Dedifferentiated amniotic fluid mesenchymal stem cell (primary cell): ENCODE results near the gene ASCL2.

Experiments
- DNase-seq: peaks from one replicate; pipeline ENCODE4 v3.0.0-alpha.2; 2016; ENCODE audit errors: extremely low spot score

Gene ASCL2

DNA sequence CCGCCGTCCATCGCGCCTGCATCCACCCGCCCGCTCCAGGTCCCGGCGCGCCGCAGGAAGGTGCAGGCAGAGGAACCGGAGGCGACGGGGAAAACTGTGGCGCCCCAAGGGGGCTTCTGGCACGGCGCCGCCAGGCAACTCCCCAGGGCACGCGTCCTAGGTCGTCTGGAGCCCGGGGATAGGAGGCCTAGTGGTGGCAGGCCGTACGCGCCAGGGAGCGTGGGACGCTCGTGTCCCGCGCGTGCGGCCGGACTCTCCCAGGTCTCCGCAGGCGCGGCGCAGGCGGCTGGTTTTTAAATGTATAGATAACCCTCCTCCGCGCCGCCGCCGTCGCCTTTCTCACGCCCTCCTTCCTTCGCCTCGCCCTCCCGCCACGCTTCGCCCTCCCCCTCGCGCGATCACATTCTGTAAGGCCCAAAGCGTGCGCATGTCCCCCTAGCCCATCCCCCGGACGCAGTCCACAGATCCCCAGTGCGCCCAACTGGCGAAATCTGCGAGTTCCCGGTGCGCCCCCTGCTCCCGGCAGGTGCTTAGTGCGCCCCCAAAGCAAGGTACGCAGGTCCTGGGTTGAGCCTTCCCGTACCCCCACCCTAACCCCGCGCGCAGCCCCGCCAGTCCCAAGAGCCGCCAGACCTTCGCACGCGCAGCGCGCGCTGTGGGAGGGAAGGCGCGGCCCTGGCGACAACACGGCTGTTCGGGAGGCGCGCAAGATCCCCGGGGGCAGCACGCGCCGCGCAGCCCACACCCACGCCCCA, at the start of gene ASCL2:
TSS of gene ASCL2 (minus strand) at position 267 of the 755 bp plus-strand sequence. CDS start at position 11, 256 bp downstream.
- DNase-seq, result no peak

GRCh38 chr11:2319791-2320472, 49.5 kb upstream of the ASCL2 start:
- DNase-seq, result no peak

DNA sequence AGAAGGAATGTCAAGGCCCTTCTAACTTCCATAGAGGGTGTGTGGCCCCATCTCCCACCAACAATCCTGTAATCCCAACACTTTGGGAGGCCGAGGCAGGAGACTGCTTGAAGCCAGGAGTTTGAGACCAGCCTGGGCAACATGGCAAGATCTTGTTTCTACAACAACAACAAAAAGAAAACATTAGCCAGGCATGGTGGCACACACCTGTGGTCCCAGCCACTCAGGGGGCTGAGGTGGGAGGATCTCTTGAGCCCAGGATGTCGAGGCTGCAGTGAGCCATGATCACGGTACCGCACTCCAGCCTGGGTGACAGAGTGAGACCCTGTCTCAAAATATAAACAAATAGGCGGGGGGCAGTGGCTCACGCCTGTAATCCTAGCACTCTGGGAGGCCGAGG, 48.3 kb upstream of the ASCL2 start:
- DNase-seq, result no peak

GRCh38 chr11:2318123-2318522, 47.7 kb upstream of the ASCL2 start:
- DNase-seq, result no peak

GRCh38 chr11:2317354-2318050, 47.1 kb upstream of the ASCL2 start:
- no peak for DNase-seq

DNA sequence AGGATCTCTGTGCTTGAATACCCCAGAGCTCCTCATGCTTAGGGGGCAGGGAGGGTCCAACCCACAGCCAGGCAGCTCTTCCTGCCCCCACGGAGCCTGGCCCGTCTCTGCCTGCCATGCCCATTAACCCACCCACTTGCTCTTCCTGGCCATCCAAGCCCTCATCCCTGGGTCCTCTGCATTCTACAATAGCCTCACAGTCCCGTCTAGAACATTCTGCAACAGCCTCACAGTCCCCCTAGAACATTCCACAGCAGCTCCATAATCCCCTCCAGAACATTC, 46.5 kb upstream of the ASCL2 start:
- no peak for DNase-seq

GRCh38 chr11:2316169-2316962, 46.0 kb upstream of the ASCL2 start:
- DNase-seq, result no peak

DNA sequence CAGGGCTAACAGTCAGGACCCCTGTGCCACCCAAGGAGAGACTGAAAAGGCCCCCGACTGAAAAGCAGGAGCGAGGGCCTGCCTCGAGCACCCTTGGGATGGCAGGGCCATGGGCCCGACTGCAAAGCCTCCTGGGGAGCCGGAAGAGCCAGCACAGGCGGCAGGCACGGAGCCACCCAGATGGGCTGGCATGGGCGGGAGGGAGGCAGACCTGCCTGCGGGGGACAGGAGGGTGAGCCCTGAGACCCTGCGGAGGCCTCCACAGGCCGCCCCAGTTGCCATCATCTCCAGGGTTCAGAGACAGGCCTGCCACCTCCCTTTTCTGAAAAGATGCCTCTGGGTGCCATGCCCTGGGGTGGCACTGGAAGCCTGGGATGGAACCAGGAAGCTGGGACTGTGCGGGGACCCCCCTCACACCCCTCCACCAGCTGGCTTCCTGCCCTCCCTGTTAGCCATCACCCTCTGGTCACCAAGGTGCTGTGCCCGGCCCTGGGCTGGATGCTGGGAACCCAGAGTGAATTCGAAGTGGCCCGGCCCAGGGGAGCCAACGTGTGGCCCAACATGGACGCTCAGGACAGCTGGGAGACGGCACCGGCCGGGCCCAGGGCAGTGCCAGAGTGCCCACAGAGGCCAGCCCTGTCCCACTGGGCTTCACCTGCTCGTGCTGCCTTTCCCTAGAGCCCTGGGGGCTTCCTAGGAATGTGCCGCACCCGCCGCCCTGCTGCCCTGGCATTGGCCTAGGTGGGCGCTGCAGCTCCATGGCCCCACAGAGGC, 45.2 kb upstream of the ASCL2 start:
- DNase-seq, result no peak

- DNase-seq, result peak; percentile 24
Observed at GRCh38 chr11:2314525-2315394, 44.4 kb upstream of the ASCL2 start.

GRCh38 chr11:2314136-2314524, 43.7 kb upstream of the ASCL2 start:
- no peak for DNase-seq

DNA sequence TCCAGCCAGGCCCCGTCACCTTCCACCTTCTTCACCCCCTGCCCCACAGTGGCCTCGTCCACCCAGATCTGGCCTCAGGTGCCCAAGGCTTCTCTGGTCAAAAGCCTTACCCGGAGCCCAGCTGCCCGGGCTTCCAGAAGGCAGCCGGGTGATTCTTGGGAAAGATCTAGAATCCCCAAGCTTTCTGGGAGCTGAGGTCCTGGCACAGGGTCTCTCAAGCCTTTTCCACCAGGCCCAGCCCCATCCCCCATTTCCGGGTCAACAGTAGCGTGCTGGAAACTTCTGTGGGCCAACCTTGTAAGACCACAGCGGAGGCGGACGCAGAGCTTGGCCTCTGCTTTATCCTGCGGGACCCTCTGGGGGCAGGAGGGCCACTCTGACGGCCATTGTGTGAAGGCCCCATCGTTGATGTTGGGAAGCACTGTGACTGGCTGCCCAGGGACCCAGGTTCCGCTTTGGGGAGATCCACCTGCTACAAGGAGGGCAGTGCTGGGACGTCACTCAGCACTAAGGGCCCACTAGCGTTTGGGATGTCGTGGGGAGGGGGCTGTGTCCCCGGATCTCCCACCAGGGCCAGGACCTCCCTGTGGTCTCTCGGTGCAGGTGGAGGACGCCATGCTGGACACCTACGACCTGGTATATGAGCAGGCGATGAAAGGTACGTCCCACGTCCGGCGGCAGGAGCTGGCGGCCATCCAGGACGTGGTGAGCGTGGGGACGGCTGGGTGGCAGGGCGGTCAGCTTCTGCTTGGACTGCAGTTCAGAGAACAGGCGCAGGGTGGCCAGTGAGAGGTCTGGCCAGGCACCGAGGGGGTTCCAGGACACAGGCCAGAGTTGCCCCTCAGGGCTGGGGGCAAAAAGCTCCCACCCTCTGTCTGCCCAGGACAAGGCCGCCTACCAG, 42.9 kb upstream of the ASCL2 start:
- no peak for DNase-seq

DNA sequence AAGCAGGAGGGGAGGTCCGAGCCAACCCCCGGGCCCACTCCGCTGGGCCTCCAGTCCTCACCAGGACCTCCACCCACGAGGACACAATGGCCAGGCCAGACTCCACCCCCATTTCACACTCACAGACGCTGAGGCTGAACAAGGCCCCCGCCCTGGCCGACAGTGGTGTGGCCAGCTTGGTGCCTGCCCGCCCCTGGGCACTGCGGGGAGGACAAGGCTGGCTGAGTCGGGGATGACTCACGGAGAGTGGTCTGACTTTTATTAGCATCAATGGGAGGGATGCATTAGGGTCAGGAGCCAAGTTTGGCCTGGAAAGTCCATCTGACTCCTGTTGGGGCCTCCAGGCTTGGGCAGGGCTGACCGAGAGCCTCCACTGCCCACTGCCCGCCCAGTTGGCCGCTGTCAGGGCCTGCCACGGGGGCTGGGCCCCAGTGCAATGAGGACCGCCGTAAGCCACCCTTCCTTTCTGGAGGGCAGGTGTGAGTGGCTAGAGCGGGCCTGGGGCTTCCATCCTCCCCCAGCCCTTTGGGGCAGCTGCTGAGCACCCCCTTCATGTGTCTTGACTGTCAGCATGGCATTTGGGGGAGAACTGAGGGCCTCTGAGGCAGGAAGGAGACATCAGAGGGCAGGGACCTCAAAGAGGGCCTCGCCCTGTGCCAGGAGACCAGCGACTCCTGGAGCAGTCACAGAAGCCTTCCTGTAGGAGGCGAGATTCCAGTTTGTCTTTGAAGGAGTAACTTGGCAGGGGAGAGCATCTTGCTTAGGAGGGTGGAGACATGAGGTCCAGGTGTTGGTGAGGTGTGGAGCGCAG, 42.0 kb upstream of the ASCL2 start:
- DNase-seq, result peak; percentile 17

- DNase-seq, result no peak
Observed at GRCh38 chr11:2311353-2312133, 41.2 kb upstream of the ASCL2 start.

DNA sequence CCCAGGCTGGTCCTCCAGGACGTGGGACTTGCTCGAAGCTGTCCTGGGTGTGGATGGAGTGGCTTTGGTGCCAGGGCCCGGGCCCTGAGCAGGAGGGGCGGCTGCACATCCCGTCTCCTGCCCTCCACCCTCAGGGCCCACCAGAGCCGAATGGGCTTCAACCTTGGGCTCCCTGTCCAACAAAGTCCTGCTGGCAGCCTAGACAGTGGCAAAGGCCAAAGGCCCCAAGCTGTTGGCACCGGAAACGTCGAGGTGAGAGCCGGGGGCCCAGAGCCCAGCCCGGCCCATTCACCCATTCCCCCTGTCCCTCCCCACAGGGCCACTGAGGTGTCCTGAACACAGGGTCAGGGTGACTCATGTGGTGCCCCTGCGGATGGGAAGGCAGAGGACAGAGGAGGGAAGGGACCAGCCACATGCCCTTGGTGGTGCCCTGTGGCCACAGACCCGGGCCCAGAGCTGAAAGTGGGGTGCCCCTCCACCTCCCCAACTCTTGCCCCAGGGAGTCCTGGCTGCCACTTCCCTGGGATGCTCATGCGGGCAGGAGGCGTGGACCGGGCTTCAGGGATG, 40.5 kb upstream of the ASCL2 start:
- DNase-seq, result no peak

DNA sequence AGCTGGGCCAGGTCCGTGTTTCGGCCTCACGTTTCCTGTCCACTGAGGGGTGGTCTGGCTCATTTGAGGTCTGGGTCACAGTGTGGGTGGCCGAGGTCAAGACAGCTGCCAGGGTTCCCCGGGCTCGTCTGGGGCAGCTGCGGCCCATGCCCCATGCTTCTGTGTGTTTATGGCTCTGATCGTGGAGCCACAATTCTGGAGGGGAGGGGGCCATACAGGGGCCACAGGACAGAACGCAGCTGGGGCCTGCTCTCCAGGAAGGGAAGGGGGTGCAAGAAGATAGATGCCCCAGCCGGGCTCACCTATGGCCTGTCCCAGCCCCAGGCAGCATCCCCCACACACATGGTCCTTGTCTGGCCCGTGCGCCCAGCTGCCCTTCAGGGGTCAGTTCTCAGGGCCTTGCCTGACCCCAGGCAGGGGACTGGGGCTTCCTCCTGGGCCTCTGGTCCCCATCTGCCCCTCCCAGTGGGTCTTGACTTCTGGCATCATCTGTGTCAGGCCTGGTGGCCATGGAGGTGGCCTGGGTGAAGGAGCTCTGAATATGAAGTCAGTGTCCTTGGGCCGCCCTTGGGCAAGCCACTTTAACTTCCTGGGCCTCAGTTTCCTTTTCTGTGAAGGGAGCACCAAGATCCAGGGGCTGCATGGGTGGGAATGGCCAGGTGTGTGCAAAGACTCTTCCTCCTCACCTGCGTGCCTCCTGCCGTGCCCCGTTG, 39.8 kb upstream of the ASCL2 start:
- no peak for DNase-seq

GRCh38 chr11:2309251-2310072, 39.1 kb upstream of the ASCL2 start:
- DNase-seq, result no peak
